ENCODE results near the gene EPC2.

- TF ChIP-seq SIN3A (IDR thresholded peaks at IDR 0.05; ENCODE audit: low read depth), result no peak
- TF ChIP-seq, protein P1, sequence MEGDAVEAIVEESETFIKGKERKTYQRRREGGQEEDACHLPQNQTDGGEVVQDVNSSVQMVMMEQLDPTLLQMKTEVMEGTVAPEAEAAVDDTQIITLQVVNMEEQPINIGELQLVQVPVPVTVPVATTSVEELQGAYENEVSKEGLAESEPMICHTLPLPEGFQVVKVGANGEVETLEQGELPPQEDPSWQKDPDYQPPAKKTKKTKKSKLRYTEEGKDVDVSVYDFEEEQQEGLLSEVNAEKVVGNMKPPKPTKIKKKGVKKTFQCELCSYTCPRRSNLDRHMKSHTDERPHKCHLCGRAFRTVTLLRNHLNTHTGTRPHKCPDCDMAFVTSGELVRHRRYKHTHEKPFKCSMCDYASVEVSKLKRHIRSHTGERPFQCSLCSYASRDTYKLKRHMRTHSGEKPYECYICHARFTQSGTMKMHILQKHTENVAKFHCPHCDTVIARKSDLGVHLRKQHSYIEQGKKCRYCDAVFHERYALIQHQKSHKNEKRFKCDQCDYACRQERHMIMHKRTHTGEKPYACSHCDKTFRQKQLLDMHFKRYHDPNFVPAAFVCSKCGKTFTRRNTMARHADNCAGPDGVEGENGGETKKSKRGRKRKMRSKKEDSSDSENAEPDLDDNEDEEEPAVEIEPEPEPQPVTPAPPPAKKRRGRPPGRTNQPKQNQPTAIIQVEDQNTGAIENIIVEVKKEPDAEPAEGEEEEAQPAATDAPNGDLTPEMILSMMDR (IDR thresholded peaks at IDR 0.05 in 2 of 3, conservative IDR thresholded peaks at IDR 0.05 in 1 of 3; ENCODE audit: borderline replicate concordance in 1 of 3, insufficient read depth in 1 of 3, low read depth in 2 of 3, low read length in 2 of 3), result no peak
- no peak for TF ChIP-seq POLR2A (IDR thresholded peaks at IDR 0.05; ENCODE audit: borderline replicate concordance, extremely low read depth, insufficient read depth, insufficient read length)
- TF ChIP-seq ZFX (IDR thresholded peaks at IDR 0.05), result no peak
- TF ChIP-seq EZH2phosphoT487 (IDR thresholded peaks at IDR 0.05; ENCODE audit: borderline replicate concordance), result no peak
- no peak for TF ChIP-seq FOSL1 (IDR thresholded peaks at IDR 0.05; ENCODE audit: low read depth)
- TF ChIP-seq POLR2AphosphoS5 (IDR thresholded peaks at IDR 0.05; ENCODE audit: low read depth, low read length), result no peak
- TF ChIP-seq JUND (IDR thresholded peaks at IDR 0.05), result no peak
- no peak for TF ChIP-seq ELF1 (IDR thresholded peaks at IDR 0.05; ENCODE audit: borderline replicate concordance, low read depth)
- no peak for TF ChIP-seq CEBPB (IDR thresholded peaks at IDR 0.05; ENCODE audit: low read depth)
- TF ChIP-seq EGR1 (IDR thresholded peaks at IDR 0.05; ENCODE audit: low read depth), result no peak
- no peak for TF ChIP-seq YY1 (IDR thresholded peaks at IDR 0.05; ENCODE audit: extremely low read depth, insufficient replicate concordance, low read depth, low read length)
- no peak for TF ChIP-seq ZNF274 (IDR thresholded peaks at IDR 0.05; ENCODE audit: low read depth, low read length)
- TF ChIP-seq ZBTB33 (IDR thresholded peaks at IDR 0.05; ENCODE audit: extremely low read depth, insufficient replicate concordance, low read length), result no peak
Measured at GRCh38 chr2:148756292-148756975, 111.9 kb downstream of the EPC2 start.

Measured in HCT116 (cell line).